ENCODE data around the gene GALNT10. TPM values are rescaled to one million over a fixed set of nuclear protein-coding genes. Genes with fewer than 3 reads are reported as not detected.

GALNT10 gene
- total RNA-seq, 1 experiment from 2014 or later = 22.9 TPM

- TF ChIP-seq FOXP4 (CRISPR knock-in tag; IDR thresholded peaks at IDR 0.05) (no peak), GRHL2 (CRISPR knock-in tag; IDR thresholded peaks at IDR 0.05; ENCODE audit: insufficient replicate concordance, severe bottlenecking) (no peak)
- TF ChIP-seq, protein P1, sequence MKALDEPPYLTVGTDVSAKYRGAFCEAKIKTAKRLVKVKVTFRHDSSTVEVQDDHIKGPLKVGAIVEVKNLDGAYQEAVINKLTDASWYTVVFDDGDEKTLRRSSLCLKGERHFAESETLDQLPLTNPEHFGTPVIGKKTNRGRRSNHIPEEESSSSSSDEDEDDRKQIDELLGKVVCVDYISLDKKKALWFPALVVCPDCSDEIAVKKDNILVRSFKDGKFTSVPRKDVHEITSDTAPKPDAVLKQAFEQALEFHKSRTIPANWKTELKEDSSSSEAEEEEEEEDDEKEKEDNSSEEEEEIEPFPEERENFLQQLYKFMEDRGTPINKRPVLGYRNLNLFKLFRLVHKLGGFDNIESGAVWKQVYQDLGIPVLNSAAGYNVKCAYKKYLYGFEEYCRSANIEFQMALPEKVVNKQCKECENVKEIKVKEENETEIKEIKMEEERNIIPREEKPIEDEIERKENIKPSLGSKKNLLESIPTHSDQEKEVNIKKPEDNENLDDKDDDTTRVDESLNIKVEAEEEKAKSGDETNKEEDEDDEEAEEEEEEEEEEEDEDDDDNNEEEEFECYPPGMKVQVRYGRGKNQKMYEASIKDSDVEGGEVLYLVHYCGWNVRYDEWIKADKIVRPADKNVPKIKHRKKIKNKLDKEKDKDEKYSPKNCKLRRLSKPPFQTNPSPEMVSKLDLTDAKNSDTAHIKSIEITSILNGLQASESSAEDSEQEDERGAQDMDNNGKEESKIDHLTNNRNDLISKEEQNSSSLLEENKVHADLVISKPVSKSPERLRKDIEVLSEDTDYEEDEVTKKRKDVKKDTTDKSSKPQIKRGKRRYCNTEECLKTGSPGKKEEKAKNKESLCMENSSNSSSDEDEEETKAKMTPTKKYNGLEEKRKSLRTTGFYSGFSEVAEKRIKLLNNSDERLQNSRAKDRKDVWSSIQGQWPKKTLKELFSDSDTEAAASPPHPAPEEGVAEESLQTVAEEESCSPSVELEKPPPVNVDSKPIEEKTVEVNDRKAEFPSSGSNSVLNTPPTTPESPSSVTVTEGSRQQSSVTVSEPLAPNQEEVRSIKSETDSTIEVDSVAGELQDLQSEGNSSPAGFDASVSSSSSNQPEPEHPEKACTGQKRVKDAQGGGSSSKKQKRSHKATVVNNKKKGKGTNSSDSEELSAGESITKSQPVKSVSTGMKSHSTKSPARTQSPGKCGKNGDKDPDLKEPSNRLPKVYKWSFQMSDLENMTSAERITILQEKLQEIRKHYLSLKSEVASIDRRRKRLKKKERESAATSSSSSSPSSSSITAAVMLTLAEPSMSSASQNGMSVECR (CRISPR knock-in tag; IDR thresholded peaks at IDR 0.05; ENCODE audit: borderline replicate concordance) = no peak
Measured at GRCh38 chr5:154273028-154273617, 82.6 kb downstream of the GALNT10 start (continued).

DNA sequence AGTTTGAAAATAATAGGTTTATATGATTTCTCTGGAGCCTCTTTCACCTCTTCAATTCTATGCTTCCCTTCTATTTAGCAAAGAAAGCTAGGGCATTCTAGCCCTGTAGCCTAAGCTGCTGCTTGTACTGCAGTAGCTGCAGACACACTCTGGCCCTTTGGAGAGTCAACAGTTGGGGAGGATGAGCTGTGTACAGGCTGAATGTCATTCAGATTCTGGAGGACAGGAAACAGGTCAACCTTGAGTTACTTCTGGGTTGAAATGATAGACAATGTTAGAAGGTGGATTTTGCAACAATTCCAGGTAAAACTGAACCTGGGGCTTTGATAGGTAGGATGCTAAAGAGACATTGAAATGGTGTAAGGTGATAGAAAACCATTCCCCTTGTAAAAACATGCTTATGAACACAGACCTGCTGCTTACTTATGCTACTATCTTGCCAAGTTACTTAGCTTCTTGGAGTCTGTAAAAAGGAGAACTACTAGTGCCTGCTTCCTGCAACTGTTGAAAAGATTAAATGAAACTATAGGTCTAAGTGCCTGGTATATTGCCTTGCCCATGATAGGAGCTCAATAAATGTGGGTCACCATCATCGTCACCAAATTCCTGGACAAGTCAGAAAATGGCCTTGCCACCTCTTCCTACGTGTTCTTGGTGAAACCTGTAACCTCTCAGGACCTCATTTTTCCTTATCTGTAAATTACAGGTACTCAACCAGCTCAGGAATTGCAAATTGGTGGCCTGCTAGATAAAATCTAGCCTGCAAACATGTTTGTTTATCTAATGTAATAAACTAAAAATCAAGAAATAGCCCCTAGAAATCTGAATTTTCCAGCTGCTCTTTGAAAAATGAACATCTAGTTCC, 83.7 kb downstream of the GALNT10 start:
- no peak overlapping the region for H3K27ac Mint-ChIP-seq
- ChIA-PET POLR2A (no interaction called here), CTCF (no interaction called here)
- no peaks in the 10 kb centered on the region for H3K9me3 Mint-ChIP-seq
- H3K27me3 Mint-ChIP-seq (ENCODE audit: low read depth) = no peaks in the 10 kb centered on the region
- no peak for DNase-seq (ENCODE audit: low spot score)
- TF ChIP-seq E2F5 (CRISPR knock-in tag; IDR thresholded peaks at IDR 0.05) (no peak), CBFB (CRISPR knock-in tag; IDR thresholded peaks at IDR 0.05; ENCODE audit: low read depth) (no peak), RORB (CRISPR knock-in tag; IDR thresholded peaks at IDR 0.05) (no peak)
- TF ChIP-seq, protein P2, sequence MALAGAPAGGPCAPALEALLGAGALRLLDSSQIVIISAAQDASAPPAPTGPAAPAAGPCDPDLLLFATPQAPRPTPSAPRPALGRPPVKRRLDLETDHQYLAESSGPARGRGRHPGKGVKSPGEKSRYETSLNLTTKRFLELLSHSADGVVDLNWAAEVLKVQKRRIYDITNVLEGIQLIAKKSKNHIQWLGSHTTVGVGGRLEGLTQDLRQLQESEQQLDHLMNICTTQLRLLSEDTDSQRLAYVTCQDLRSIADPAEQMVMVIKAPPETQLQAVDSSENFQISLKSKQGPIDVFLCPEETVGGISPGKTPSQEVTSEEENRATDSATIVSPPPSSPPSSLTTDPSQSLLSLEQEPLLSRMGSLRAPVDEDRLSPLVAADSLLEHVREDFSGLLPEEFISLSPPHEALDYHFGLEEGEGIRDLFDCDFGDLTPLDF (CRISPR knock-in tag; IDR thresholded peaks at IDR 0.05) = no peak
- H3K36me3 Mint-ChIP-seq = no peaks in the 10 kb centered on the region
- no peak overlapping the region for H3K4me3 Mint-ChIP-seq
- H3K4me1 Mint-ChIP-seq = no peaks in the 10 kb centered on the region; the same call in 1 of the 2 replicates
- ATAC-seq = no peak

DNA sequence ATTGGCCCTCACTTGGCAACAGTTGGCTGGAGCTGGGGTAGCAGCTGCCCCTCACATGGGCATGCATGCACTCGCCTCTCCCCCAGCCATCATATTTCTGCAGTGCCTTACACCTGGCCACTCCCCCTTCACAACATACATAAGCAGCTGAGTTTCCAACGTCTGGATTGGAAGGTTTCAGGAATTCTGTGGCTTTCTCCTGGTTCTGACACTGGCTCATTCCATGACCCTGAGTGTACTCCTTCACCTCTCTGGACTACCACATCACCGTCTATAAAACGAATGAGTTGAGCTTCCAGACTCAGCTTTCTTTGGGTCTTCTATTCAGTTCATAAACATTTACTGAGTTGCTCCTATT, 84.3 kb downstream of the GALNT10 start:
- Mint-ChIP-seq H3K4me1 (no peaks in the 10 kb centered on the region; the same call in 1 of the 2 replicates), H3K27ac (no peak overlapping the region), H3K9me3 (no peaks in the 10 kb centered on the region), H3K27me3 (ENCODE audit: low read depth) (no peaks in the 10 kb centered on the region), H3K36me3 (no peaks in the 10 kb centered on the region), H3K4me3 (no peak overlapping the region)
- DNase-seq (ENCODE audit: low spot score) (no peak), ATAC-seq (no peak)
- TF ChIP-seq, protein P3, sequence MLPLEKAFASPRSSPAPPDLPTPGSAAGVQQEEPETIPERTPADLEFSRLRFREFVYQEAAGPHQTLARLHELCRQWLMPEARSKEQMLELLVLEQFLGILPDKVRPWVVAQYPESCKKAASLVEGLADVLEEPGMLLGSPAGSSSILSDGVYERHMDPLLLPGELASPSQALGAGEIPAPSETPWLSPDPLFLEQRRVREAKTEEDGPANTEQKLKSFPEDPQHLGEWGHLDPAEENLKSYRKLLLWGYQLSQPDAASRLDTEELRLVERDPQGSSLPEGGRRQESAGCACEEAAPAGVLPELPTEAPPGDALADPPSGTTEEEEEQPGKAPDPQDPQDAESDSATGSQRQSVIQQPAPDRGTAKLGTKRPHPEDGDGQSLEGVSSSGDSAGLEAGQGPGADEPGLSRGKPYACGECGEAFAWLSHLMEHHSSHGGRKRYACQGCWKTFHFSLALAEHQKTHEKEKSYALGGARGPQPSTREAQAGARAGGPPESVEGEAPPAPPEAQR (CRISPR knock-in tag; IDR thresholded peaks at IDR 0.05) = no peak
- TF ChIP-seq KAT7 (CRISPR knock-in tag; IDR thresholded peaks at IDR 0.05; ENCODE audit: borderline replicate concordance) = no peak
- TF ChIP-seq, protein P4, sequence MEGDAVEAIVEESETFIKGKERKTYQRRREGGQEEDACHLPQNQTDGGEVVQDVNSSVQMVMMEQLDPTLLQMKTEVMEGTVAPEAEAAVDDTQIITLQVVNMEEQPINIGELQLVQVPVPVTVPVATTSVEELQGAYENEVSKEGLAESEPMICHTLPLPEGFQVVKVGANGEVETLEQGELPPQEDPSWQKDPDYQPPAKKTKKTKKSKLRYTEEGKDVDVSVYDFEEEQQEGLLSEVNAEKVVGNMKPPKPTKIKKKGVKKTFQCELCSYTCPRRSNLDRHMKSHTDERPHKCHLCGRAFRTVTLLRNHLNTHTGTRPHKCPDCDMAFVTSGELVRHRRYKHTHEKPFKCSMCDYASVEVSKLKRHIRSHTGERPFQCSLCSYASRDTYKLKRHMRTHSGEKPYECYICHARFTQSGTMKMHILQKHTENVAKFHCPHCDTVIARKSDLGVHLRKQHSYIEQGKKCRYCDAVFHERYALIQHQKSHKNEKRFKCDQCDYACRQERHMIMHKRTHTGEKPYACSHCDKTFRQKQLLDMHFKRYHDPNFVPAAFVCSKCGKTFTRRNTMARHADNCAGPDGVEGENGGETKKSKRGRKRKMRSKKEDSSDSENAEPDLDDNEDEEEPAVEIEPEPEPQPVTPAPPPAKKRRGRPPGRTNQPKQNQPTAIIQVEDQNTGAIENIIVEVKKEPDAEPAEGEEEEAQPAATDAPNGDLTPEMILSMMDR (IDR thresholded peaks at IDR 0.05) = no peak
- TF ChIP-seq HMGXB4 (CRISPR knock-in tag; IDR thresholded peaks at IDR 0.05) = no peak
- TF ChIP-seq ZNF263 (CRISPR knock-in tag; IDR thresholded peaks at IDR 0.05; ENCODE audit: low read depth) = no peak
- TF ChIP-seq PRRX2 (CRISPR knock-in tag; IDR thresholded peaks at IDR 0.05) = no peak
- no peak for TF ChIP-seq NFATC4 (CRISPR knock-in tag; IDR thresholded peaks at IDR 0.05)
- no peak for TF ChIP-seq TCF7 (CRISPR knock-in tag; IDR thresholded peaks at IDR 0.05; ENCODE audit: low read depth)
- CTCF ChIA-PET = no interaction called here
- POLR2A ChIA-PET = no interaction called here

Data from WTC11 (cell line).